Skin epidermis (tissue), 12 donors: ENCODE measurements around the gene TCF7L1.

ENCODE experiments used
- H3K27ac ChIP-seq, 21 experiments: fragments of 200-600 bp; sonication (generic) in 11 of 21; one replicate each; pipeline ENCODE4 v1.5.0; 2020; ENCODE audit warnings: mild to moderate bottlenecking in 3 of 21, inconsistent platforms in 2 of 21, moderate library complexity in 2 of 21
- H3K4me3 ChIP-seq, 7 experiments: fragments of 200-600 bp; sonication (generic) in 2 of 7; one replicate each; pipeline ENCODE4 v1.5.0; 2020; ENCODE audit warnings: inconsistent platforms in 2 of 7, mild to moderate bottlenecking in 2 of 7, moderate library complexity in 1 of 7

TCF7L1 gene

DNA sequence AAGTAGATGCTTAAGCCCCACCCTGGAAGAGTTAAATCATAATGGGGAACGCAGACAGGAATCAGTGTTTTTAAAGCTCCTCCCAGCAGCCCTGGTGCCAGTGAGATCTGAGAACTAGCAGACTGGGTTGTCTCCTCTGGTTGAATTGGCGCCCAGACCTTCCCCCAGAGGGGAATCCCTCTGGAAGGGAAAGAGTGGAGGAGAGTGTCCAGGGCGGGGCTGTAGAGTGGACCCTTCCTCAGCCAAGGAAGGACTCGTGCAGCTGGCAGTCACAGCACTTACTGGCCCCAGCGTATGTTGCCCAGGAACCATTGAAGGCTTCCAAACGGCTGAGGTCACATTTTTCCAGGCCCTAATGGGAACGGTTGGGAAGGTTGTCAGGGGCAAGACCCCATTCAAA is 132.1 kb downstream of the TCF7L1 start:
- Histone ChIP-seq H3K4me3 (no peak overlapping the region), H3K27ac (peak overlapping the region in 2 of 21 experiments; percentile 22 to 26)

GRCh38 chr2:85266146-85267041 is 133.2 kb downstream of the TCF7L1 start:
- H3K27ac ChIP-seq = no peak overlapping the region
- H3K4me3 ChIP-seq = no peak overlapping the region

DNA sequence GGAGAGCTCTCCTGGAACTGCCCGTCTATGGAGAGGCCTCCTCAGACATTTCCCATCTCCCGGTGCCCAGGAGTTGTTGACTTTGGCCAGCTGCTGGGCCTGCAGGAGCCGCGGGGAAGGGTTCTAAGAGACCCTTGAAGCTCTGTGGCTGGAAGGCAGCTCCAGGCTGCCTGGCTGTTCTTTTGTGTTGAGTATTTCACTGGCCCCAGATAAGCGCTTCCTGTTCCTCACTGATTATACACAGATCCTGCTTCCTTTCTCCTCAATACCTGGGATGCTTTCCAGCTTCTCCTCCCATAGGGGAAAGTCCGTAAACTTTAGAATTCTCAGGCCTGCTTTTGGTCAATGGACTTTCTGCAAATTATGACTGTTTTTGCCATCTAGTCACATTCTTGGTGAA is 136.8 kb downstream of the TCF7L1 start:
- H3K27ac ChIP-seq = peak overlapping the region in 8 of 21 experiments; percentile 4 to 51 (median 23)
- H3K4me3 ChIP-seq = no peak overlapping the region

- Histone ChIP-seq H3K27ac (no peak overlapping the region), H3K4me3 (no peak overlapping the region)
These were observed 139.2 kb downstream of the TCF7L1 start for GRCh38 chr2:85272357-85272756.

DNA sequence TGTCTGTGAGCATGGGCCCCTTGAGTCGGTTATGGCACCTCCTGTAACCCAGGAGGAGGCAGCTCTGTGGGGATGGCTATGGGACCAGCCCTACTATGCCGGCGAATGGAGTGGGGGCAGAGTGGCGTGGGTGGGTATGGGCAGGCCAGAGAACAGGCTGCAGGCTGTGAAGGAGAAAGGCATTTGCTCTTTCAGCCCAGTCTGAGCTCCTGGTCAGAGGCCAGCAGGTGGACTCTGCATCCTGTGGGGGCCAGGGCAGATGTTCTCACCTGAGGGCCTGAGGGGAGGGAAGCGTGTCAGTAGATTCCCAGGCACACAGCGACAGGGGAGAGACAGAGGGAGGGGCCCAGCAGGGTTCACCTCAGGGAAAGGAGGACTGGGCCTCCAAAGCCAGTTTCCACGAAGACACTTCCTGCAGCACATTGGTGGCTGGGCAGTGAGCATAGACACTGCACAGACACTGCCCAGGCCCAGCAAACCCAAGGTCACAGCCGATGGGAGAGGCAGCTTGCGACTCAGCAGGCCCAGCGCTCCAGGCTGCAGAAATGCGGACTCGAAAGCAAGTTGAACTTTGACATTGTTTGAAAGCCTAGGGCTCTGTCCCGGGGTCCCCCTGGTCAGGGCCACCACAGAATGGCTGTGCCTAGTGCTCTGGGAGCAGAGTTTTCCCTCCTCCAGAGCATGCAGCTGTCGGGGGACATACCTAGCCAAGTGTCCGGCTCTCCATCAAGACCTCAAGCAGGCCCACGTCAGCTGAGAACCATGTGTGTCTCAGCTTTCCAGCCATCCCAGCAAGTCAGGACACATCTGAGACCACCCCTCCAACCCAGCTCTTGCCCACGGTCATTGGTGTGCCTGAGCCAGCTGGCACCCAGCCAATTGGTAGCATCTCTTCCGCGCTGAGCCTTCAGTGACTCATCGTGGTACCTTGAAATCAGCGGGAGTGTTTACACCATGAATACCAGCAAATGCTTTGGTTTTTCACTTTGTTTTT is 140.8 kb downstream of the TCF7L1 start:
- no peak overlapping the region for H3K4me3 ChIP-seq
- no peak overlapping the region for H3K27ac ChIP-seq

DNA sequence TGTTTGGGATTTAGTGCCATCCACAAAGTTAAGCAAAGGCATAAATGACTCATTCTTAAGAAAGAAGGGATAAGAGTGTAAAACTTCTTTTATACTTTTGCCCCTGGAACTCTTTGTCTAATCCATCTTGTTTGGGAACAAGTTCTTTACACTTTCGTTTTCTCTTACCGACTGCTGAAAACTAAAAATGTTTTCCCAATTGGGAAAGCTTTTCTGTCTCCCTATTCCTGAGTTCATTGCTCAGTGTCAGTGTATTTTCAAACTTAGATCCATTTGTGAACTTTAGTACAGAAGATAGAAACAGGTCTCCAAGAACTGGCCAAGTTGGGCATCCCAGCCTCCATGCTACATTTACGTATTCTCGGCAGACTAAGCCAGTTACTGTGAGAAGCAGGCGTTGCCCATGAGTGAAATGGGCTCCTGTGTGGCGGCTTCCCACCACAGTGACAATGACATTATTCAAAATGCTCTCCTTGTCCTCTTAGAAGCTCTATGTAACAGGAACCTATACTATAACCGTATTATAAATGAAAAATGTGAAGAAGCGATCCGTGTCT is 142.9 kb downstream of the TCF7L1 start:
- Histone ChIP-seq H3K27ac (peak overlapping the region in 15 of 21 experiments; percentile 3 to 77 (median 42)), H3K4me3 (no peak overlapping the region)

DNA sequence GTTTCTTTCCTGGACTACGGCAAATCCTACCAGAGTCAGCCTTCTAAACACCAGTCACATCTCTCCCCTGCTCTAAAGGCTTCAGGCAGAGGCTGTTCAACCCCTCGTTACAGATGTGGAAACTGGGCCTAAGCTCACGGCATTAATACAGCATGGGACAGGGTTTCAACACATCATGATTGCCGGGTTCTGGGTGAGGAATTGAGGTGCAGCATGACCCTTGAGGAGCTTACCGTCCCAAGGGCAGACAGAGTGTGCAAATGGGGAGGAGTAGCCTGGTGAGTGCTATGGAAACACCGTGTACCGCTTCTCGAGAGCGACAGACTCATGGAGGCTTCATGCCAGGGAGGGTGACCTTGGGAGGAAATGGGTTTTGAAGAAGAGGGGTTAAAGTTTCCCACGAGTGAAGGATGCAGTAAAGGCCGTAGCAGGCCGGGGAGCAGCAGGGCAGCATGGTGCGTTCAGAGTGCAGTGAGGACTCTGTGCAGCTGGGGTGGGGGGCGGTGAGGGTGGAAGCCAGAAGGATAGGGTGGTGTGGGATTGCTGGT is 143.5 kb downstream of the TCF7L1 start:
- Histone ChIP-seq H3K27ac (peak overlapping the region in 14 of 21 experiments; percentile 8 to 77 (median 52)), H3K4me3 (no peak overlapping the region)

- H3K27ac ChIP-seq = peak overlapping the region in 10 of 21 experiments; percentile 18 to 77 (median 55)
These were observed 144.4 kb downstream of the TCF7L1 start for GRCh38 chr2:85277416-85278158.

GRCh38 chr2:85278361-85278760 is 145.2 kb downstream of the TCF7L1 start:
- no peak overlapping the region for H3K4me3 ChIP-seq

More at GRCh38 chr2:85277416-85278158, 144.4 kb downstream of the TCF7L1 start:
- H3K4me3 ChIP-seq = no peak overlapping the region

GRCh38 chr2:85281553-85281952 is 148.4 kb downstream of the TCF7L1 start:
- H3K27ac ChIP-seq = no peak overlapping the region
- no peak overlapping the region for H3K4me3 ChIP-seq

More at GRCh38 chr2:85278361-85278760, 145.2 kb downstream of the TCF7L1 start:
- H3K27ac ChIP-seq = peak overlapping the region in 5 of 21 experiments; percentile 15 to 77 (median 58)

DNA sequence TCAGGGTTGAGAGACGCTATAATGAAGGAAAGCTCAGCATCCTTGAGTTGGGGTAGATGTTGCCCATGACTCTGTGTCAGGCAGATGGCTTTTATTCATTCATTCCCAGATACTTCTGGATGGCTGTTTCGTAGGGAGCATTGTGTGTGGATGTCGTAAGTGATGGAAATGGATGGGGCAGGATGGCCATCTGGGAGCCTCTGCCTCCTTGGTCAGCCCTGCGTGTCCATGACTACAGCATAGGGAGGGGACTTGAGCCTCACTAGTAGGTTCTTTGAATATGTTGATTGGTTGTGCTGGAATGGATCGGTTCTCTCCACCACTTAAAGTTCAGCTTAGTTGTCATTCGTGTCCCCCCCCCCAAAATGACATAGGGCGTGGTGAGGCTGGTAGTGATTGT is 149.7 kb downstream of the TCF7L1 start:
- H3K27ac ChIP-seq = no peak overlapping the region
- no peak overlapping the region for H3K4me3 ChIP-seq

GRCh38 chr2:85283641-85284040 is 150.4 kb downstream of the TCF7L1 start:
- Histone ChIP-seq H3K4me3 (no peak overlapping the region), H3K27ac (no peak overlapping the region)

- no peak overlapping the region for H3K4me3 ChIP-seq
- H3K27ac ChIP-seq = peak overlapping the region in 3 of 21 experiments; percentile 26 to 76 (median 27)
These were observed 153.7 kb downstream of the TCF7L1 start for GRCh38 chr2:85286918-85287317.

DNA sequence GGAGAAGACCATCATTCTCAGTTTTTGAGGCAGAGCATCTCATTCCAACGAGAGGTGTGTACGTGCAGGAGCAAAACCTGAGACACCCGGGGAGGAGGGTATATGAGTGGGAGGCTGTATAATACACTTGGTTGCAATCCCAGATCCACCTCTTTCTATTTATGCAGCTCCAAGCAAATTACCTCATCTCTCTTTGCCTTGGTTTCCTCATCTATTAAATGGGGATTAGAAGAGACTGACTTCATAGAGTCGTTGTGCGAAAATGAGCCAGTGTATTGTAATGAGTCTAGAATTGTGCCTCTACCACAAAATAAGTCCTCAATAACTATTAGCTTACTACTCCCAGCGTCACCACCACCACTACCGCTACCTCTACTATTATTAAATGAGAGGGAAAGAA is 154.5 kb downstream of the TCF7L1 start:
- Histone ChIP-seq H3K27ac (peak overlapping the region in 15 of 21 experiments; percentile 17 to 77 (median 56)), H3K4me3 (no peak overlapping the region)

DNA sequence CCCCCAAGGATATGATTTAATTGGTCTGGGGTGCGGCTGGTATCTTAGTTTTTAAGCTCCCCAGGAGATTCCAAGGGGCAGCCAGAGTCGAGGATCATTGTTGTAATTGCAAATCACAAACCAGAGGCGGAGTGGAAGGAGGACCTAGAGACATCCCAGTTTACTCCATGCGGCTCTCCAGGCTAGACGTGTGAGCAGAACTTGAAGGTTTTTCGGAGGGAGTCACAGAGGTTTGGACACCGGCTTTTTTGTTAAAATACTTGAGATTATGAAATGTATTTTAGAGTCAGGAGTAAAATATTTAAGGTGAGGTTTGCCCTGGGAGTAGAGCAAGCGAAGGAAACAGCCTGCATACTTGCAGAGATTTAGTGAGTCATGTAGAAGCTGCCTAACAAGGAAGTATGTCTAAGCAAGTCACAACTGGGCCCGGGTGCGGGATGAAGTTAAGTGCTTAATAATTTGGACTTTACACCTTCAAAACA is 155.1 kb downstream of the TCF7L1 start:
- Histone ChIP-seq H3K4me3 (no peak overlapping the region), H3K27ac (peak overlapping the region in 16 of 21 experiments; percentile 10 to 77 (median 55))

- Histone ChIP-seq H3K27ac (peak overlapping the region in 3 of 21 experiments; percentile 4 to 66 (median 15)), H3K4me3 (no peak overlapping the region)
These were observed 158.3 kb downstream of the TCF7L1 start for GRCh38 chr2:85291425-85292023.

DNA sequence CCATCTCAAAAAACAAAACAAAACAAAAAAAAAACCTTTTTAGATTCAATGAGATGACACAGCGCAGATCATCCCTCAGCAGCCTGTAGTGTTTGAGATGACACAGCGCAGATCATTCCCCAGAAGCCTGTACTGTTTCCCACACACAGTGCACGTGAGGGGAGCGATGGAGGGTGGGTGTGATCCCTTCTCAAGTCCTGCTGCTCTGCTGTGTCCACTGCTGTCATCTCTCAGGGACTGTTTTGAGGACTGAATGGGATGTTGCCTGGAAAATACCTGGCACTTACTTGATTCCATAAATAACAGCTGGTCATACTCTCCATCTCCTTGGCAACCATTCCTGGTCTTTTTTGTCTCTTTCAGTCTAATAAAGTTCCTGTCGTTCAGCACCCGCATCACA is 168.9 kb downstream of the TCF7L1 start:
- H3K27ac ChIP-seq = no peak overlapping the region

More for the DNA sequence above, 168.9 kb downstream of the TCF7L1 start:
- no peak overlapping the region for H3K4me3 ChIP-seq
